ENCODE data around the gene ZNF398.

DNA sequence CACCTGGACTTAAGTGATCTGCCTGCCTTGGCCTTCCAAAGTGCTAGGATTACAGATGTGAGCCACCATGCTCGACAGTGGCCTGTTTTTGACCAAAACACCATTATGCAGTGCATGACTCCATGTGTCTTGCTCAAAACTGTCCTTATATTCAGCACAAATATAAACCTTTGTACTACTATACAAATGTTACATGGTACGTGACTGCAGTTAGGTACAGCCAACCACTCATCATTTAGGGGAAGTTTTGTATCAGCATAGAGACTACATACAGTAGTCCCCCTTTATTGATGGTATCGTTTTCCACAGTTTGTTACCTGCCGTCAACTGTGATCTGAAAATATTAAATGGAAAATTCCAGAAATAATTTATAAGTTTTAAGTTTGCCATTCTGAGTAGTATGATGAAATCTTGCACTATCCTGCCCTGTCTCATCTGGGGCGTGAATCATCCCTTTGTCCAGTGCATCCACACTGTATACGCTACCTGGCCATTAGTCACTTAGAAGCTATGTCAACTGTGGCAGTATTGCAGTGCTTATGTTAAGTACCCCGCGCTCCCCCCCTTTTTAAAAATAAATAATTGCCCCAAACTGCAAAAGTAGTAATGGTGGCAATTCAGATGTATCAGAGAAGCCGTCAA lies 24.8 kb downstream of the ZNF398 start:
- TF ChIP-seq, protein P1, sequence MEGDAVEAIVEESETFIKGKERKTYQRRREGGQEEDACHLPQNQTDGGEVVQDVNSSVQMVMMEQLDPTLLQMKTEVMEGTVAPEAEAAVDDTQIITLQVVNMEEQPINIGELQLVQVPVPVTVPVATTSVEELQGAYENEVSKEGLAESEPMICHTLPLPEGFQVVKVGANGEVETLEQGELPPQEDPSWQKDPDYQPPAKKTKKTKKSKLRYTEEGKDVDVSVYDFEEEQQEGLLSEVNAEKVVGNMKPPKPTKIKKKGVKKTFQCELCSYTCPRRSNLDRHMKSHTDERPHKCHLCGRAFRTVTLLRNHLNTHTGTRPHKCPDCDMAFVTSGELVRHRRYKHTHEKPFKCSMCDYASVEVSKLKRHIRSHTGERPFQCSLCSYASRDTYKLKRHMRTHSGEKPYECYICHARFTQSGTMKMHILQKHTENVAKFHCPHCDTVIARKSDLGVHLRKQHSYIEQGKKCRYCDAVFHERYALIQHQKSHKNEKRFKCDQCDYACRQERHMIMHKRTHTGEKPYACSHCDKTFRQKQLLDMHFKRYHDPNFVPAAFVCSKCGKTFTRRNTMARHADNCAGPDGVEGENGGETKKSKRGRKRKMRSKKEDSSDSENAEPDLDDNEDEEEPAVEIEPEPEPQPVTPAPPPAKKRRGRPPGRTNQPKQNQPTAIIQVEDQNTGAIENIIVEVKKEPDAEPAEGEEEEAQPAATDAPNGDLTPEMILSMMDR (IDR thresholded peaks at IDR 0.05 in 4 of 5, conservative IDR thresholded peaks at IDR 0.05 in 1 of 5), result no peak
- TF ChIP-seq POLR2A (IDR thresholded peaks at IDR 0.05), result no peak

Data from gastrocnemius medialis (tissue), 4 donors.